ENCODE measurements around the gene SF1. TPM values are rescaled to one million over a fixed set of nuclear protein-coding genes. Genes with fewer than 3 reads are reported as not detected.

SF1 gene
- total and polyA plus RNA-seq, 2 experiments from 2014 or later = 62.2 to 81.6 TPM

GRCh38 chr11:64799623-64800302 is 21.4 kb upstream of the SF1 start:
- H3K36me3 ChIP-seq (ENCODE audit: low read depth) = no peaks in the 10 kb centered on the region
- H3K9me2 ChIP-seq (ENCODE audit: insufficient read depth) = no peaks in the 10 kb centered on the region
- H2AFZ ChIP-seq = no peak overlapping the region
- no peak overlapping the region for H3K27ac ChIP-seq
- no peak for DNase-seq
- 77 to 81% methylated on average over 13 to 14 of the region's 14 CpGs for WGBS, 2 experiments (ENCODE audit: low coverage in 1 of 2, low lambda C conversion rate in 2 of 2, missing lambda C conversion rate in 2 of 2)
- peaks cover 8% of the 10 kb centered on the region; the same call in 1 of the 2 replicates for H3K4me1 ChIP-seq (ENCODE audit: insufficient read depth)
- TF ChIP-seq EZH2 (IDR thresholded peaks at IDR 0.05; ENCODE audit: insufficient read depth, poor library complexity, severe bottlenecking) (no peak), EZH2phosphoT487 (IDR thresholded peaks at IDR 0.05; ENCODE audit: insufficient read depth, low read depth) (no peak)
- in situ Hi-C loops (cut with MboI) = no loop called here
- no peaks in the 10 kb centered on the region for H4K20me1 ChIP-seq (ENCODE audit: insufficient read depth)
- H3F3A ChIP-seq (ENCODE audit: insufficient read depth) = no peaks in the 10 kb centered on the region
- H3K4me3 ChIP-seq = no peak overlapping the region
- no peak overlapping the region for H3K9ac ChIP-seq
- no peak overlapping the region for H3K4me2 ChIP-seq (ENCODE audit: unreplicated experiment)
- no peaks in the 10 kb centered on the region for H3K9me3 ChIP-seq (ENCODE audit: low read depth)
- H3K27me3 ChIP-seq (replicated peaks; ENCODE audit: insufficient read depth) = no peaks in the 10 kb centered on the region
- H3K79me2 ChIP-seq (ENCODE audit: insufficient read depth) = no peaks in the 10 kb centered on the region

GRCh38 chr11:64799256-64799622 is 20.9 kb upstream of the SF1 start:
- H2AFZ ChIP-seq = no peak overlapping the region
- no peaks in the 10 kb centered on the region for H4K20me1 ChIP-seq (ENCODE audit: insufficient read depth)
- H3F3A ChIP-seq (ENCODE audit: insufficient read depth) = no peaks in the 10 kb centered on the region
- H3K4me1 ChIP-seq (ENCODE audit: insufficient read depth) = peaks cover 6% of the 10 kb centered on the region; the same call in 1 of the 2 replicates
- H3K79me2 ChIP-seq (ENCODE audit: insufficient read depth) = no peaks in the 10 kb centered on the region
- H3K36me3 ChIP-seq (ENCODE audit: low read depth) = no peaks in the 10 kb centered on the region
- no peak overlapping the region for H3K27ac ChIP-seq
- 87% methylated on average over 7 of the region's 7 CpGs for WGBS, 2 experiments (ENCODE audit: low coverage in 1 of 2, low lambda C conversion rate in 2 of 2, missing lambda C conversion rate in 2 of 2)
- no peaks in the 10 kb centered on the region for H3K27me3 ChIP-seq (replicated peaks; ENCODE audit: insufficient read depth)
- H3K9me2 ChIP-seq (ENCODE audit: insufficient read depth) = no peaks in the 10 kb centered on the region
- DNase-seq = no peak
- no peak overlapping the region for H3K4me3 ChIP-seq
- no peak for TF ChIP-seq EZH2 (IDR thresholded peaks at IDR 0.05; ENCODE audit: insufficient read depth, poor library complexity, severe bottlenecking)
- TF ChIP-seq EZH2phosphoT487 (IDR thresholded peaks at IDR 0.05; ENCODE audit: insufficient read depth, low read depth) = no peak
- no peak overlapping the region for H3K9ac ChIP-seq
- no peak overlapping the region for H3K4me2 ChIP-seq (ENCODE audit: unreplicated experiment)
- in situ Hi-C loops (cut with MboI) = no loop called here
- no peaks in the 10 kb centered on the region for H3K9me3 ChIP-seq (ENCODE audit: low read depth)

GRCh38 chr11:64796757-64797541 is 18.6 kb upstream of the SF1 start:
- Histone ChIP-seq H4K20me1 (ENCODE audit: insufficient read depth) (no peaks in the 10 kb centered on the region), H3K27me3 (replicated peaks; ENCODE audit: insufficient read depth) (no peaks in the 10 kb centered on the region), H2AFZ (no peak overlapping the region), H3K4me3 (no peak overlapping the region), H3K27ac (no peak overlapping the region), H3K79me2 (ENCODE audit: insufficient read depth) (no peaks in the 10 kb centered on the region), H3K9ac (no peak overlapping the region), H3K9me3 (ENCODE audit: low read depth) (no peaks in the 10 kb centered on the region), H3K36me3 (ENCODE audit: low read depth) (no peaks in the 10 kb centered on the region), H3F3A (ENCODE audit: insufficient read depth) (no peaks in the 10 kb centered on the region), H3K9me2 (ENCODE audit: insufficient read depth) (no peaks in the 10 kb centered on the region), H3K4me2 (ENCODE audit: unreplicated experiment) (no peak overlapping the region), H3K4me1 (ENCODE audit: insufficient read depth) (no peaks in the 10 kb centered on the region)
- no peak for TF ChIP-seq EZH2phosphoT487 (IDR thresholded peaks at IDR 0.05; ENCODE audit: insufficient read depth, low read depth)
- in situ Hi-C loops (cut with MboI) = no loop called here
- 89 to 93% methylated on average over 17 to 19 of the region's 19 CpGs for WGBS, 2 experiments (ENCODE audit: low coverage in 1 of 2, low lambda C conversion rate in 2 of 2, missing lambda C conversion rate in 2 of 2)
- no peak for DNase-seq

- Histone ChIP-seq H3K27me3 (replicated peaks; ENCODE audit: insufficient read depth) (no peaks in the 10 kb centered on the region), H3K4me1 (ENCODE audit: insufficient read depth) (no peaks in the 10 kb centered on the region), H2AFZ (no peak overlapping the region), H3K79me2 (ENCODE audit: insufficient read depth) (no peaks in the 10 kb centered on the region), H4K20me1 (ENCODE audit: insufficient read depth) (no peaks in the 10 kb centered on the region), H3K9me2 (ENCODE audit: insufficient read depth) (no peaks in the 10 kb centered on the region), H3K4me2 (ENCODE audit: unreplicated experiment) (no peak overlapping the region), H3K4me3 (no peak overlapping the region), H3K36me3 (ENCODE audit: low read depth) (no peaks in the 10 kb centered on the region), H3K9ac (no peak overlapping the region), H3K27ac (no peak overlapping the region), H3F3A (ENCODE audit: insufficient read depth) (no peaks in the 10 kb centered on the region), H3K9me3 (ENCODE audit: low read depth) (no peaks in the 10 kb centered on the region)
- TF ChIP-seq EZH2 (IDR thresholded peaks at IDR 0.05; ENCODE audit: insufficient read depth, poor library complexity, severe bottlenecking) = no peak
- TF ChIP-seq EZH2phosphoT487 (IDR thresholded peaks at IDR 0.05; ENCODE audit: insufficient read depth, low read depth) = no peak
- WGBS, 2 experiments (ENCODE audit: low coverage in 1 of 2, low lambda C conversion rate in 2 of 2, missing lambda C conversion rate in 2 of 2) = 84 to 88% methylated on average over 17 of the region's 19 CpGs
- in situ Hi-C loops (cut with MboI) = no loop called here
- no peak for DNase-seq
These were observed 17.9 kb upstream of the SF1 start for GRCh38 chr11:64796047-64796756.
